GM23248 (cell line): ENCODE data around the gene ETV5. TPM values are rescaled to one million over a fixed set of nuclear protein-coding genes. Genes with fewer than 3 reads are reported as not detected.

Experiments
- DNase-seq: peaks from one replicate; pipeline ENCODE4 v3.0.0-alpha.2; 2015
- H2AFZ ChIP-seq: fragments of 200-600 bp; sonication (generic); 2 replicates; pipeline ENCODE4 v1.6.1; 2016; ENCODE audit warnings: antibody characterized with exemption
- H3F3A ChIP-seq: fragments of 200-600 bp; sonication (generic); 2 replicates; pipeline ENCODE4 v1.6.1; 2016; ENCODE audit warnings: mild to moderate bottlenecking, antibody characterized with exemption, mixed run types; ENCODE audit not compliant: insufficient read depth
- H3K27ac ChIP-seq: fragments of 200-600 bp; sonication (generic); 2 replicates; pipeline ENCODE4 v1.5.1; 2016; ENCODE audit warnings: mild to moderate bottlenecking
- H3K27me3 ChIP-seq: fragments of 200-600 bp; sonication (generic); replicated peaks from 2 replicates; pipeline ENCODE4 v1.6.1; 2016; ENCODE audit warnings: mild to moderate bottlenecking; ENCODE audit not compliant: insufficient read depth
- H3K36me3 ChIP-seq: fragments of 200-600 bp; sonication (generic); 2 replicates; pipeline ENCODE4 v1.6.1; 2016; ENCODE audit warnings: low read depth, mild to moderate bottlenecking
- H3K4me1 ChIP-seq: fragments of 200-600 bp; sonication (generic); 2 replicates; pipeline ENCODE4 v1.6.1; 2016; ENCODE audit warnings: mild to moderate bottlenecking; ENCODE audit not compliant: insufficient read depth
- H3K4me2 ChIP-seq: fragments of 200-600 bp; sonication (generic); one replicate; pipeline ENCODE4 v1.6.1; 2016; ENCODE audit warnings: mild to moderate bottlenecking; ENCODE audit not compliant: unreplicated experiment
- H3K4me3 ChIP-seq: fragments of 200-600 bp; sonication (generic); 2 replicates; pipeline ENCODE4 v1.5.1; 2016; ENCODE audit warnings: mild to moderate bottlenecking
- H3K79me2 ChIP-seq: fragments of 200-600 bp; sonication (generic); 2 replicates; pipeline ENCODE4 v1.6.1; 2016; ENCODE audit warnings: mild to moderate bottlenecking; ENCODE audit not compliant: insufficient read depth
- H3K9ac ChIP-seq: fragments of 200-600 bp; sonication (generic); 2 replicates; pipeline ENCODE4 v1.6.1; 2016; ENCODE audit warnings: mild to moderate bottlenecking
- H3K9me2 ChIP-seq: fragments of 200-600 bp; sonication (generic); 2 replicates; pipeline ENCODE4 v1.6.1; 2016; ENCODE audit warnings: mixed run types, mild to moderate bottlenecking, moderate library complexity; ENCODE audit not compliant: insufficient read depth
- H3K9me3 ChIP-seq: fragments of 200-600 bp; sonication (generic); one replicate; pipeline ENCODE4 v1.6.1; 2017; ENCODE audit warnings: low read depth
- H4K20me1 ChIP-seq: fragments of 200-600 bp; sonication (generic); 2 replicates; pipeline ENCODE4 v1.6.0; 2016; ENCODE audit not compliant: insufficient read depth
- EZH2 ChIP-seq: fragments of 200-600 bp; sonication (generic); IDR thresholded peaks from 2 replicates; pipeline ENCODE4 v1.6.1; 2018; ENCODE audit warnings: antibody characterized with exemption, mild to moderate bottlenecking; ENCODE audit not compliant: insufficient read depth, poor library complexity, severe bottlenecking
- EZH2phosphoT487 ChIP-seq: fragments of 200-600 bp; sonication (generic); IDR thresholded peaks from 2 replicates; pipeline ENCODE4 v1.6.1; 2018; ENCODE audit warnings: antibody characterized with exemption, moderate library complexity, mild to moderate bottlenecking, low read depth; ENCODE audit not compliant: insufficient read depth
- WGBS, 2 experiments: methylation state at CpG; one replicate each; pipeline ENCODE4 v1.1.6; 2015 to 2017; ENCODE audit warnings: low lambda C conversion rate in 2 of 2, low coverage in 1 of 2; ENCODE audit errors: missing lambda C conversion rate in 2 of 2; 5-methylcytosine and 5-hydroxymethylcytosine counted together
- in situ Hi-C: fragments of 300-500 bp; cut with MboI; formaldehyde crosslinking; loops from 2 replicates; pipeline ENCODE4 v1.15.0; 2020
- polyA plus RNA-seq: library from polyadenylated mRNA; unstranded; fragments of >200 nt; fragmentation: Nextera tagmentation; extraction: Ambion mirVana; gene quantifications from 2 replicates; pipeline ENCODE4 v1.2.1, GENCODE V29; 2016
- total RNA-seq: library from RNA; depleted of rRNA; stranded (reverse); fragments of >200 nt; shearing (Covaris generic); gene quantifications from 2 replicates; pipeline ENCODE4 v1.2.3, GENCODE V29; 2014

Gene ETV5
- total and polyA plus RNA-seq, 2 experiments from 2014 or later, result 44.0 to 47.5 TPM

DNA sequence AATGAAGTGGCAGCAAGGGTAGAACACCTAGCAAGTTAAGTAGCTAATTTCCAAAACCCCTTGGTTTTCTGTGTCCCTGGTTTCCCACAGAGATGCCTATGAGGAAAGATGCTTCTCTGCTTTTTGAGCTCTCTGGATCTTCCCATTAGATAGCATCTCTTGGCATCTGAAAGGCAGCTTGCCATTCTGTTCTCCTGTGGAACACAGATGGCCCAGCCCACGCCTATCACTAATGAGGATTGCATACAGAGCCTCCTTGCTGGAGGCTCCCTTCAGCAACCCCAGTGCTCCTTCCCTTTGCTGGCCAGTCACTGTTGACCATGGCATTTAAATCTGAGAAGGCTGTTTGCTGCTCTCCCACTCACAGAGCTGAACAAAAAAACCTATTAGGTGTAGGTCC lies 34.4 kb upstream of the ETV5 start:
- H3F3A ChIP-seq, result no peaks in the 10 kb centered on the region
- no peak overlapping the region for H3K9ac ChIP-seq
- WGBS, 2 experiments, result 9 to 11% methylated on average over 1 of the region's 1 CpG
- H3K4me1 ChIP-seq, result no peaks in the 10 kb centered on the region
- H2AFZ ChIP-seq, result no peak overlapping the region
- no peaks in the 10 kb centered on the region for H3K9me2 ChIP-seq
- H4K20me1 ChIP-seq, result no peaks in the 10 kb centered on the region
- TF ChIP-seq EZH2phosphoT487, result no peak
- no peak for TF ChIP-seq EZH2
- H3K4me3 ChIP-seq, result no peak overlapping the region
- DNase-seq, result no peak
- in situ Hi-C loops, result no loop called here
- no peak overlapping the region for H3K27ac ChIP-seq
- no peak overlapping the region for H3K4me2 ChIP-seq
- no peaks in the 10 kb centered on the region for H3K79me2 ChIP-seq
- peaks cover 21% of the 10 kb centered on the region for H3K27me3 ChIP-seq
- no peaks in the 10 kb centered on the region for H3K9me3 ChIP-seq
- no peaks in the 10 kb centered on the region for H3K36me3 ChIP-seq

DNA sequence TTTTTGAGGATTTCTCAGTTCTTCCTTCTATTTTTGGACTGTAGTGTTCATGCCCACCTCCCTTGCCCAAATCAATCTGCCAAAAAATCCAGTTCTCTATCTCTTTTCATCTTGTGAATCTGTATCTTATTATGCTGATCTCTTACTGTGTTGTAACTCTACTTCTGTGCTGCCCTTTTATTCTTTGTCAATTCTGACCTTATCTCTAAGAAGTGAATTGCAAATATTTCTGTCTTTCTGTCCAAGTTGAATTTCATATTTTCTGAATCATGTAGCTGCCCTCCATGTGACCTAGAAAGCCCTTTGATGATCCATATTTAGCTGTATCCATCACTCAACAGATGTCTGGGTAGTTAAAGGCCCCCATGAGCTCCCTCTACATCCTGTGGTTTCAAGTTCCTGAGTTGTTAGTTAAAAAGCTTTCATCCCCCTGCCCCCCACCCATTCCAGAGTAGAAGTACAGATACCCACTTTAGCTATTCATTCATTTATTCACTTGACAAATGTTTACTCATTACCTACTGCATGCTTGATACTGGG lies 33.6 kb upstream of the ETV5 start:
- Histone ChIP-seq H3K27me3 (peaks cover 21% of the 10 kb centered on the region), H3K9me2 (no peaks in the 10 kb centered on the region), H3K27ac (no peak overlapping the region), H3K4me3 (no peak overlapping the region), H2AFZ (no peak overlapping the region), H3K9me3 (no peaks in the 10 kb centered on the region), H4K20me1 (no peaks in the 10 kb centered on the region), H3K36me3 (no peaks in the 10 kb centered on the region), H3K4me1 (no peaks in the 10 kb centered on the region), H3K79me2 (no peaks in the 10 kb centered on the region), H3F3A (no peaks in the 10 kb centered on the region), H3K4me2 (no peak overlapping the region), H3K9ac (no peak overlapping the region)
- DNase-seq, result no peak
- in situ Hi-C loops, result no loop called here
- TF ChIP-seq EZH2 (no peak), EZH2phosphoT487 (no peak)

DNA sequence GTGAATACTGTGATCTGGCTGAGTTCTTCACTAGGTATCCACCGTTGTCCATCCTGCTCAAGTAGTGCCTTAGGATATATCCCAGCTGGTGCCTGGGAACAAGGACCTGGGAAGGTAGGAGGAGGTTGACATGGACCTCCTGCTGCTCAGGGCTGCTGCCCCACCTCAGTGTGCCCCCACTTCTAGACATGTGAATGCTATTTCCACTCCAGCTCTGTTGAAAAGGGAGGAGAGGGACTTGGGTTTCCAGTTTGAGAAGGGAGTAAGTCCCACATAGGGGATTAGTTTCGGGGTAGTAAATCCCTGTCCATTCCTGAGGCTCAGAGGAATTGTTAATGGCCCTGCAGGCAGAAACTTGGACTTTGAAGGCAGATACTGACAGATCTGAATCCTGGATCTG lies 32.9 kb upstream of the ETV5 start:
- Histone ChIP-seq H3K4me3 (no peak overlapping the region), H3K9me2 (no peaks in the 10 kb centered on the region), H3K9me3 (no peaks in the 10 kb centered on the region), H3K9ac (no peak overlapping the region), H2AFZ (no peak overlapping the region), H4K20me1 (no peaks in the 10 kb centered on the region), H3K4me1 (no peaks in the 10 kb centered on the region), H3K79me2 (no peaks in the 10 kb centered on the region), H3K27ac (no peak overlapping the region), H3K36me3 (no peaks in the 10 kb centered on the region), H3K27me3 (peaks cover 21% of the 10 kb centered on the region), H3K4me2 (no peak overlapping the region), H3F3A (no peaks in the 10 kb centered on the region)
- WGBS, 2 experiments, result 17 to 19% methylated on average over 2 of the region's 2 CpGs
- in situ Hi-C loops, result no loop called here
- no peak for DNase-seq
- no peak for TF ChIP-seq EZH2
- TF ChIP-seq EZH2phosphoT487, result no peak

DNA sequence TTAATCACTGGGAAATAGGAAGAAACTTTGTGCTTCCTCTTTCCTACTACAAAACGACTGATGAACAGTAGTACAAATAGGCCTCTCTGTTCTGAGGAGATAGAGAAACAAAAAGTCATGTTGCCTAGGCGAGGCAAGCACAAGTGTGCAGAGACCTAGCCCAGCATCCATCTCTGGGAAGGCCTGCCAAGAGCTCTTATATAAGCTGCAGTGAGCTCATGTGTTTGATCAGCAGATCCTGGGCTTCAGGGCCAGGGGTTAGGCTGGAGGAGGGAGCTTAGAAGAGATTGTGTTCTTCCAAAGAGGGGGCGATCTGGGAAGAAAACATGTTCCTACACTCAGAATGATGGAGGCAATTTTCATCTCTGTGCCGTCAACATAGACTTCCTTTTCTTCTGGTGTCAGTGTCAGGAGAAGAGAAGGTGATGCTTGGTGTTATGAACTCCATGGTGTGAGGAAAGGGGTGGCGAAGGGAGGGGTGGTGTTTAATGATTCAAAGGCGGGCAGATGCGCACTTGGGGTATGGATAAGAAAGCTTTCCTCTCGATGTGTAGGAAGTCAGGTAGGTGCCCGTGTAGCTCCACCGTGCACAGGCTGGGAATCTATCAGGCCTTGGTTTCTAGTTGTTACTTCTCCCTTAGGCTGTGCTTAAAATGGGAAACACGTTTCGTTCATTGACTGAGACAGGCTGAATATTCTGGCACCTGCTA lies 29.5 kb upstream of the ETV5 start:
- H3K4me2 ChIP-seq, result no peak overlapping the region
- no peak overlapping the region for H3K27ac ChIP-seq
- H4K20me1 ChIP-seq, result no peaks in the 10 kb centered on the region
- H3K4me1 ChIP-seq, result no peaks in the 10 kb centered on the region
- no peak overlapping the region for H3K4me3 ChIP-seq
- H3K79me2 ChIP-seq, result no peaks in the 10 kb centered on the region
- H3K9ac ChIP-seq, result no peak overlapping the region
- H3K9me3 ChIP-seq, result no peaks in the 10 kb centered on the region
- peaks cover 33% of the 10 kb centered on the region for H3K27me3 ChIP-seq
- H2AFZ ChIP-seq, result no peak overlapping the region
- H3F3A ChIP-seq, result no peaks in the 10 kb centered on the region
- WGBS, 2 experiments, result 52 to 53% methylated on average over 12 of the region's 12 CpGs
- H3K36me3 ChIP-seq, result no peaks in the 10 kb centered on the region
- TF ChIP-seq EZH2phosphoT487 (no peak), EZH2 (no peak)
- in situ Hi-C loops, result no loop called here
- no peak for DNase-seq
- H3K9me2 ChIP-seq, result no peaks in the 10 kb centered on the region
